Measurements from ENCODE around the gene ATOH7. TPM values are rescaled to one million over a fixed set of nuclear protein-coding genes. Genes with fewer than 3 reads are reported as not detected.

Gene ATOH7
- total RNA-seq = not detected in 2 replicates

GRCh38 chr10:68231817-68232251 is at the start of gene ATOH7:
TSS of gene ATOH7 (minus strand) at chr10:68232113. CDS start at chr10:68231677, 436 bp downstream.

Other genes with a start within 250 kb of the ATOH7 start
- 86.1 and 123 TPM in 2 replicates for gene HERC4, start 156.8 kb downstream of the ATOH7 start, total RNA-seq
- gene MYPN, start 122.6 kb downstream of the ATOH7 start, total RNA-seq = under 0.01 and 1.5 TPM in 2 replicates
- 22.0 and 38.9 TPM in 2 replicates for gene HNRNPH3, start 100.0 kb upstream of the ATOH7 start, total RNA-seq
- 3.9 and 4.7 TPM in 2 replicates for gene PBLD, start 100.8 kb upstream of the ATOH7 start, total RNA-seq
- gene RUFY2, start 175.2 kb upstream of the ATOH7 start, total RNA-seq = 22.0 and 23.6 TPM in 2 replicates
- gene DNA2, start 239.9 kb upstream of the ATOH7 start, total RNA-seq = 3.9 and 8.9 TPM in 2 replicates